GM18861 (cell line): ENCODE data around the gene THBS2.
"Not testable (repeated sequence)": the region's sequence is repeated elsewhere in the genome, so short reads cannot be mapped to it uniquely, and the experiment has no call there.

Source experiments
- ATAC-seq: cut with Tn5 transposase; IDR thresholded peaks from one replicate; pipeline ENCODE4 v1.9.1; 2021; ENCODE audit not compliant: unreplicated experiment

Gene THBS2

GRCh38 chr6:169233181-169233580 lies 20.5 kb downstream of the THBS2 start:
- no peak for ATAC-seq

- ATAC-seq: no peak
Measured at GRCh38 chr6:169232507-169232931, 21.1 kb downstream of the THBS2 start.

GRCh38 chr6:169231790-169232506 lies 21.7 kb downstream of the THBS2 start:
- no peak for ATAC-seq

GRCh38 chr6:169230946-169231789 lies 22.5 kb downstream of the THBS2 start:
- ATAC-seq: no peak

GRCh38 chr6:169230322-169230665 lies 23.4 kb downstream of the THBS2 start:
- no peak for ATAC-seq

GRCh38 chr6:169229615-169230321 lies 23.9 kb downstream of the THBS2 start:
- ATAC-seq: no peak

- ATAC-seq: no peak
Measured at GRCh38 chr6:169227116-169227515, 26.5 kb downstream of the THBS2 start.

GRCh38 chr6:169225887-169226286 lies 27.8 kb downstream of the THBS2 start:
- ATAC-seq: no peak

GRCh38 chr6:169225131-169225576 lies 28.5 kb downstream of the THBS2 start:
- no peak for ATAC-seq

- ATAC-seq: no peak
Measured at GRCh38 chr6:169224716-169225115, 28.9 kb downstream of the THBS2 start.

GRCh38 chr6:169224185-169224695 lies 29.4 kb downstream of the THBS2 start:
- ATAC-seq: no peak

- no peak for ATAC-seq
Measured at GRCh38 chr6:169223006-169223405, 30.6 kb downstream of the THBS2 start.

- no peak for ATAC-seq
Measured at GRCh38 chr6:169222126-169222525, 31.5 kb downstream of the THBS2 start.

GRCh38 chr6:169221264-169221663 lies 32.4 kb downstream of the THBS2 start:
- ATAC-seq: no peak

GRCh38 chr6:169220068-169220964 lies 33.3 kb downstream of the THBS2 start:
- ATAC-seq: no peak

GRCh38 chr6:169217972-169218371 lies 35.7 kb downstream of the THBS2 start:
- ATAC-seq: no peak

- no peak for ATAC-seq
Measured at GRCh38 chr6:169216830-169217229, 36.8 kb downstream of the THBS2 start.

- ATAC-seq: no peak
Measured at GRCh38 chr6:169215201-169215681, 38.4 kb downstream of the THBS2 start.

GRCh38 chr6:169214789-169215188 lies 38.9 kb downstream of the THBS2 start:
- not testable (repeated sequence) for ATAC-seq

GRCh38 chr6:169213814-169214520 lies 39.7 kb downstream of the THBS2 start:
- ATAC-seq: no peak
